Measurements from ENCODE around the gene SLBP. TPM values are rescaled to one million over a fixed set of nuclear protein-coding genes. Genes with fewer than 3 reads are reported as not detected.

Gene SLBP
- total RNA-seq, 1 donor from 2014 or later = 54.3 TPM

DNA sequence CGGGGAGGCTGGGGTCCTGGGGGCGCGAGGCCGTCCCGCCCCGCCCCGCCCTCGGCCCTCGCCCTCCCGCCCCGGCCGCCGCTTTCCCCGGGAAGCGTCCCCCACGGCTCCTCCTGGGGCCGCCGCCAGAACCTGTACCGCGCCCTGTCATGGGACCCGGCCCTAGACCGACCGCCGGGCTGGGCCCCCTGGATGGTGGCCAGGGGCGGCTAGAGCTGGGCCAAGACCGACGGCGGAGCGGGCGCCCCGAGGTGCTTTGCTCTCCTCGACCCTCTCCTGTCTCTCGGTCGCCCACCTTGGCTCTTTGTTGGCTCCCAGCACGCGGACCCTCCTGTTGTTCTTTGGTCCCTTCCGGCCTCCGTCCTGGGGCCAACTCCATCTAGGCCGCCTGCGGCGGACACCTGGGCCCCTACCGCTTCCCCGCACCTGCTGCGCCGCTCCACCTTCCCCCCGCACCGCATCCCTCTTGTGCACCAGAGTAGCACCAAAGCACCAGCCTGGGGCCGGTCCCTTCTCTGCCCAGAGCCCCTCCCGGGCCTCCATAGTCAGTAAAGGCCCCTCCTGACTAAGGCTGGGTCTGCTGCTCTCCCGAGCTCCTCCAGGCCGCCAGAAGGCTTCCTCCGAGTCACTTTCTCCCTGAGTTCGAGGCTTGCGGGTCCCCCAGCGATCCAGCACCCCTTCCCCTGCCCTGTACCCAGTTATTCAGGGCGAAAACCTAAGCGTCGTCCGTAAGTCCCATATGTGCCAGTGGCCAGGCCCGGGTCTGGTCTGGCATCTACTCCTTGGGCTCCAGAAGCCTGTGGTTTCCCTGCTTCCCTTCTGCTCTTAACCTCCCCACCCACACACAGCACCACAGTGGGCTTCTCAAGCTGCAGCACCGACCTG lies 9.8 kb upstream of the SLBP start:
- H3K9me3 Mint-ChIP-seq (ENCODE audit: low read depth) = no peaks in the 10 kb centered on the region
- DNase-seq (ENCODE audit: low spot score, unreplicated experiment) = no peak
- no peak for TF ChIP-seq CTCF (IDR thresholded peaks at IDR 0.05; ENCODE audit: unreplicated experiment)
- H3K4me1 Mint-ChIP-seq (ENCODE audit: low read depth) = peaks cover 24% of the 10 kb centered on the region
- peaks cover 5% of the 10 kb centered on the region for H3K36me3 Mint-ChIP-seq (ENCODE audit: insufficient read depth)
- peak overlapping the region; percentile 88 for H3K27ac Mint-ChIP-seq
- H3K4me3 Mint-ChIP-seq (ENCODE audit: low read depth) = peak overlapping the region; percentile 88
- no peaks in the 10 kb centered on the region for H3K27me3 Mint-ChIP-seq

DNA sequence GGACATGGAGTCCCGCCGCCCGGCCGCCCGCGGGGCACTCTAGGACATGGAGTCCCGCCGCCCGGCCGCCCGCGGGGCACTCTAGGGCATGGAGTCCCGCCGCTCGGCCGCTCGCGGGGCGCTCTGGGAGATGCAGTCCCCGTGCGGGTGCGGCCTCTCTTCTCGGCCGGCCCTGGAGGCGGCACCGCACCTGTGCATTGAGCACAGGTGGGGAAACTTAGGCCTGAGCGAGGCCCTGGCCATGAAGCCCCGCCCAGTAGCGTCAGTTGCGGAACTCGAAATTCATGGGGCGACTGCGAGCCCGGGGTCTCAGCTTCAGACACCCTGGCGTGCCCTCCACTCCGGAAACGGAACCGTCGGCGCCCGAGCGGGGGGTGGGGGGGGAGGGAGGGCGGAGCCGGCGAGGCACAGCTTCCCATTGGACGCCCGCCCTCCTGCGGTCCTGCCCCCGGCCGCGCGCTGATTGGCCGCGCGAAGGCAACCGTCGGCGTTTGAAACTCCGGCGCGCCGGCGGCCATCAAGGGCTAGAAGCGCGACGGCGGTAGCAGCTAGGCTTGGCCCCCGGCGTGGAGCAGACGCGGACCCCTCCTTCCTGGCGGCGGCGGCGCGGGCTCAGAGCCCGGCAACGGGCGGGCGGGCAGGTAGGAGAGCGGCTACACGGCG lies 9.0 kb upstream of the SLBP start, which contains the start of the genes TACC3 and TMEM129:
TSS of gene TACC3 (plus strand) at position 519 of the 663 bp plus-strand sequence. CDS start 1,901 bp downstream, outside the sequence.
TSS of gene TMEM129 (minus strand) at position 321 of the 663 bp plus-strand sequence. CDS start 486 bp downstream, outside the sequence.
- Mint-ChIP-seq H3K27ac (peak within 1 kb of the TSS; percentile 96), H3K4me3 (ENCODE audit: low read depth) (peak within 1 kb of the TSS; percentile 88), H3K4me1 (ENCODE audit: low read depth) (peaks cover 21% of the 10 kb centered on the region), H3K36me3 (ENCODE audit: insufficient read depth) (peaks cover 2% of the 10 kb centered on the region), H3K9me3 (ENCODE audit: low read depth) (no peaks in the 10 kb centered on the region), H3K27me3 (no peaks in the 10 kb centered on the region)
- DNase-seq (ENCODE audit: low spot score, unreplicated experiment) = peak; percentile 94
- no peak for TF ChIP-seq CTCF (IDR thresholded peaks at IDR 0.05; ENCODE audit: unreplicated experiment)

DNA sequence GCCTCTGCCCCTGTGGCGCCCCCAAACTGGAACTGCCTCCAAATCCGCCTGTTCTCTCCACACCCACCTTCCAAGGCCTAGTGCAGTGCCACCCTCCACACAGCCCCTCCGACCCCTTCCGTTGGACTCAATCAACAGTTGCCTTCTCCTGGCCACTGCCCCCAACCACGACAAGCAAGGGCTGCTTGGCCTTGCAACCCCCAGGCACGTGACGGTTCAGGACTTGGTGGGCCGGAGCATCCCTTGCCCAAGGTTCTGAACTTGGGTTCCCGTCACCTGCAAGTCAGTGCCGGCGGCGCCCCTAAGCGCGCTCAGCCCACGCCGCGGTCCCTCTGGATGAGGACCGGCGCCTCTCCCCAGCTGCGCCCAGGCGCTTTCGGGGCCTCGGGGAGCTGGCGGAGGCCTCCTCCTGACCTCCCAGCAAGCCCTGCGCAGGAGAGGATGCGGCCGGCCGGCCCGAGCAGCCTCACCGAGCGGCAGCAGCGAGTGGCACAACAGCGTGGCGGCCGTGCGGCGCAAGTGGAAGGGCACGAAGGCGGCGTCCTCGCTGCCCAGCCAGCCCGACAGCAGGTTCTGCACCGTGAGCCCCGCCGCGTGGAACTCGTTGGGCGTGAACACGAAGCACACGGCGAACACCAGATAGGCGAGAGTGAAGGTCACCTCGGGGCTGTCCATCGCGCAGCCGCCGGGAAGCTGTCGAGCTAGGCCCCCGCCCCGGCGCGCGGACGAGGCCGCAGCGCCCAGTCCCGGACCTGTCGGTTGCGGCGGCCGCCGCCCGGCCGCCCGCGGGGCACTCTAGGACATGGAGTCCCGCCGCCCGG lies 8.3 kb upstream of the SLBP start:
- Mint-ChIP-seq H3K27ac (peak overlapping the region; percentile 96), H3K36me3 (ENCODE audit: insufficient read depth) (peaks cover 2% of the 10 kb centered on the region), H3K4me1 (ENCODE audit: low read depth) (peaks cover 21% of the 10 kb centered on the region), H3K4me3 (ENCODE audit: low read depth) (peak overlapping the region; percentile 86), H3K27me3 (no peaks in the 10 kb centered on the region), H3K9me3 (ENCODE audit: low read depth) (no peaks in the 10 kb centered on the region)
- DNase-seq (ENCODE audit: low spot score, unreplicated experiment) = peak; percentile 39
- TF ChIP-seq CTCF (IDR thresholded peaks at IDR 0.05; ENCODE audit: unreplicated experiment) = no peak

- TF ChIP-seq CTCF (IDR thresholded peaks at IDR 0.05; ENCODE audit: unreplicated experiment) = no peak
- no peaks in the 10 kb centered on the region for H3K36me3 Mint-ChIP-seq (ENCODE audit: insufficient read depth)
- DNase-seq (ENCODE audit: low spot score, unreplicated experiment) = no peak
- no peaks in the 10 kb centered on the region for H3K27me3 Mint-ChIP-seq
- H3K4me1 Mint-ChIP-seq (ENCODE audit: low read depth) = peaks cover 22% of the 10 kb centered on the region
- peak overlapping the region; percentile 86 for H3K4me3 Mint-ChIP-seq (ENCODE audit: low read depth)
- no peaks in the 10 kb centered on the region for H3K9me3 Mint-ChIP-seq (ENCODE audit: low read depth)
- peak overlapping the region; percentile 52 for H3K27ac Mint-ChIP-seq
Observed at GRCh38 chr4:1718095-1718850, 6.2 kb upstream of the SLBP start.
